ENCODE results near the gene SLC5A10.
A peak's percentile ranks its signal among the peaks of the same experiment; 100 is the strongest.

SLC5A10 gene

DNA sequence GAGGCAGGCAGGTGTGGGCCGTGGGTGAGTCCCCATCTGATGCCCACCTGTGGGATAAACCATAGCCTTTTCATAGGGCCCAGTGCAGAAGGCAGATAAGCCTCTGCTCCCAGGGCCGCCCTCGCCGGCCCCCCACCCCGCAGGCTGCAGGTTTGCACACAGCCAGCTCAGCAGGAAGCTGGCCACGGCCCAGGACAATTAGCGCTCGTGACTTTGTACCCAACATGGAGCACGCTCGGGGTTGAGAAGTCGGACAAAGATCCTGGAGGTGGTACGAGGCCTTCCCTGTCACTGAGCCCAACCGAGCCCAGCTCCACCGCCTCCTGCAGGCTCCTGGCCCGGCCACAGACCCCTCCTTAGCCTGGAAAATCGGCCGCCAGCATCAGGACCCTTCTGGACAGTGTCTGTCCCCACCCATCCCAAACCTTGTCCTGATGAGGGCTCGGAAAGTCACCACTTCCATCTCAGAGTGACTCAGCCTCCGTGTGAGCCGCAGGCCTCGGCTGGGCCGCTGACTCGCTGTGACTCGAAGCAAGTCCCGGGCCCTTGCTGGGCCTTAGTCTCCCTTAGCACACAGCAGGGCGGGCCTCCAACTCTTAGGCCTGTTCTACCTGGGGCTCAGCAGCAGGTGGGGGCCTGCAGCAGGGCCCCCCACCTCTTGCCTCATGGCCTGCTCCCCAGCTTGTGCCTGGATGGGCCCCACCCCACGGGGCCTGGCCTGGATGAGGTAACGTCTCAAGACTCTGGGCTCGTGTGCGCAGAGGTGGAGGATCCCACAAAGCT is 29.9 kb downstream of the SLC5A10 start:
- Mint-ChIP-seq H3K27ac (peak overlapping the region; percentile 61), H3K27me3 (ENCODE audit: low read depth, poor library complexity) (peaks cover 5% of the 10 kb centered on the region), H3K36me3 (ENCODE audit: low read depth) (no peaks in the 10 kb centered on the region), H3K4me3 (no peak overlapping the region), H3K9me3 (no peaks in the 10 kb centered on the region), H3K4me1 (peaks cover 41% of the 10 kb centered on the region)
- no peak for DNase-seq
- TF ChIP-seq CTCF (IDR thresholded peaks at IDR 0.05), result no peak

DNA sequence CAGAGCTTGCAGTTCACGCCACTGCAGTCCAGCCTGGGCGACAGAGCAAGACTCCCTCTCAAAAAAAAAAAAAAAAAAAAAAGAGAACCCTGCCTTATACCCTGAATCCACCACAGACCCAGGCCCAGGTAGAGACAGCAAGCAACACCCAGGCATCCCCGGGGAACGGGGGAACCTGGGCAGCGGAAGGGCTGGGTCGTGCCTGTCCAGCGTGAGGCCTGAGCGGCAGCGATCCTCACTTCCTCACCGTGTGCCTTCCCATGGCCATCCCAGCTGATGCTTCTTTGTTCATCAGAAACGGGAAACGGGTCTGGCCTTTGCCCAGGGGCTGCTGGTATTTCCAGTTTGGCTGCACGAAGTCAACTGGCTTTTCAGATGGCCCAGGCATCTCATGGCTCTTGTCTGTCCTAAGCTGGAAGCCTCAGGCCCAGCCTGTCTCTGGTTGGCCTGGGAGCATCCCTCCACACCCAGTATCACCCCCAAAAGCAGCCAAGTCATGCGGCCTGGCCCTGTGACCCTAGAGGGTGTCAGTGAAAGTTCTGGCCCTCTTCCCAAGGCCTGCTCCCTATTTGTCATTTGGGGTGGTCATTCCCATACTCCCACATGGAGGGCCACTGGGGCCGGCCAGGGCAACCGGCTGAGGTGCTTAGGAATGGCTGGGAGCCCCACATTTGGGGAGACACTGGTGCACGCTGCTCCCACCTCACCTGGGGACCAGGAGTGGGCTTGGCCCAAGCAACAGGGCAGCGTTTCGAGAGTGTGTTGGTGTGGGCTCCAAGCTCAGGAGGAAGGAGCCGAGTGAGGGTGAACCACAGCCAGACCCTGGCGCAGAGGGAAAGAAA is 32.5 kb downstream of the SLC5A10 start:
- DNase-seq, result no peak
- Mint-ChIP-seq H3K4me1 (peaks cover 40% of the 10 kb centered on the region), H3K36me3 (ENCODE audit: low read depth) (no peaks in the 10 kb centered on the region), H3K9me3 (no peaks in the 10 kb centered on the region), H3K27ac (no peak overlapping the region), H3K4me3 (no peak overlapping the region), H3K27me3 (ENCODE audit: low read depth, poor library complexity) (peaks cover 5% of the 10 kb centered on the region)
- TF ChIP-seq CTCF (IDR thresholded peaks at IDR 0.05), result no peak

GRCh38 chr17:18985475-18985874 is 33.5 kb downstream of the SLC5A10 start:
- H3K9me3 Mint-ChIP-seq, result no peaks in the 10 kb centered on the region
- H3K4me1 Mint-ChIP-seq, result peaks cover 31% of the 10 kb centered on the region
- peaks cover 4% of the 10 kb centered on the region for H3K27me3 Mint-ChIP-seq (ENCODE audit: low read depth, poor library complexity)
- H3K27ac Mint-ChIP-seq, result no peak overlapping the region
- DNase-seq, result no peak
- no peak for TF ChIP-seq CTCF (IDR thresholded peaks at IDR 0.05)
- H3K36me3 Mint-ChIP-seq (ENCODE audit: low read depth), result no peaks in the 10 kb centered on the region
- no peak overlapping the region for H3K4me3 Mint-ChIP-seq

DNA sequence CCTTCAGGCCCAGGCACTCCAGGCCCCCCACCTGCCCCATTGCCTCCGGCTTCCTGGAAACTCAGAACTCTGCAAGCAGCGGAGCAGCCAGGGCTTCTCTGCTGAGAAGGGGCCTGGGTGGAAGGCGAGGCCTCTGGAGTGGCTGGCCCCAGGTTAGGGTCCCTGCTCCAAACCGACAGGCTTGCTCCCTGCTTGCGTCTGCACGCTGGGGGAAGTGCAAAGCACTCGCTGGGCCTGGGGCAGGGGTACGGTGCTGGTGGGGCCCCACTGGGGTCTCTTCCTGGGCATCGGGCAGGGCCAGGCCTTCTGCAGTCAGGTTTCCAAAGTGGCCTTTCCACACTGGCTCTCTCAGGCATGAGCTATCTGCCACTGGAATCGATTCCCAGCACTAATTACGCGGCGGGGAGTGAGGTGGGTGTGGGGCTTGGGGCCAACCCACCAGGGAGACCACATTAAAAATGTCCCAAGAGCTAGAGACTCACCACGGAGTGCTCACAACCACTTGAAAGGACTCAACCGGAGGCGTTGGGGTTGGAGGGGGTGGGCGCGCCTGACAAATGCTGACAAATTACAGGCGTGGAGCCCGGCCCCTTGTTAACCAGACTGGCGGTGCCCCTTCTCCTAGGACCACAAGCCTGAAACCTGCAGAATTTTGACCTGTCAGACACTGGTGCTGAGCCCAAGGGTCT is 34.7 kb downstream of the SLC5A10 start:
- Mint-ChIP-seq H3K9me3 (no peaks in the 10 kb centered on the region), H3K4me3 (no peak overlapping the region), H3K27ac (no peak overlapping the region), H3K27me3 (ENCODE audit: low read depth, poor library complexity) (peaks cover 3% of the 10 kb centered on the region), H3K36me3 (ENCODE audit: low read depth) (no peaks in the 10 kb centered on the region), H3K4me1 (peaks cover 19% of the 10 kb centered on the region)
- no peak for DNase-seq
- no peak for TF ChIP-seq CTCF (IDR thresholded peaks at IDR 0.05)

GRCh38 chr17:18987230-18987610 is 35.3 kb downstream of the SLC5A10 start:
- H3K9me3 Mint-ChIP-seq, result no peaks in the 10 kb centered on the region
- no peak overlapping the region for H3K4me3 Mint-ChIP-seq
- peaks cover 14% of the 10 kb centered on the region for H3K4me1 Mint-ChIP-seq
- H3K27ac Mint-ChIP-seq, result no peak overlapping the region
- no peak for TF ChIP-seq CTCF (IDR thresholded peaks at IDR 0.05)
- peaks cover 3% of the 10 kb centered on the region for H3K27me3 Mint-ChIP-seq (ENCODE audit: low read depth, poor library complexity)
- no peaks in the 10 kb centered on the region for H3K36me3 Mint-ChIP-seq (ENCODE audit: low read depth)
- no peak for DNase-seq

All from nephron progenitor cell (in vitro differentiated cells).